GM10847 (cell line): ENCODE results near the gene ACTR1A.

ENCODE experiments used
- POLR2A ChIP-seq: IDR thresholded peaks from 2 replicates; pipeline ENCODE4 v1.6.1; 2011; ENCODE audit not compliant: insufficient read length; ENCODE audit errors: extremely low read depth

The ACTR1A gene

DNA sequence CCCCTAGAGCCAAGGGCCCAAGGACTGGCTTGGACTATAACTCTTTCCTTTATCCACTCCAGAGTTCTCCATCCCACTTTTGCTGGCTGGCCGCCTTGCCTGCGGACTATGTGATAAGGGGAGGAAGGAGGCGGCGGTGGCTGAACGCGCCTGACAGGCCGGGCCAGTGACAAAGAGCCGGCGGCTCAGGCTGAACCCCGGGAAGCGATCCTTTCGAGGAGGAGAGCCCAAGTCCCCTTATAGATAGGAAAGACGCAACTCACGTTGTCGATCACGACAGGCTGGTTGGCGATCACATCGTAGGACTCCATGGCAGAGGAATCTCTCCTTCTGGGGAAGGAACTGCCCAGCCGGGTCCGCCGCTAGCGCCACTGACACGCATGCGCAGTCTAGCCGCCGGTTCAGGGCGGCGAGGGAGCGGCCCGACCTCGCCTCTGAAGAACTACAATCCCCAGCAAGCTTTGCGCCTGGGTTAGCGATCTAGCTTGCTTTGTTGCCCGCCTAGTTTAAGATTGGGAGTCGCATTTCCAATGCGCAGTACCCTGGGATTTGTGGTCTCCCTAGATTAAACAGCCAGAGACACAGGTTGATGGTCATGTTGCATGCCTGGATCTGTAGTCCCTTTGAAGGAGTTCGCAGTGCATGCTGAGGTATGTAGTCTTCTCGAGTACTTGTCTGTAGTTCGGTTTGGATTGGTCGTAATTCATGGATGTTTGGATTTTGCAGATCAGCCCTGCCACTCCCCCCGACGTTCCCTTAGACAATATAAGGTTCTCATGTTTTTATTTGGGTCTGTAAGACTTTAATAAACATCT, at the start of gene ACTR1A:
ACTR1A (minus strand) TSS at position 376 of the 815 bp plus-strand sequence; CDS start at position 311, 65 bp downstream.
- TF ChIP-seq POLR2A = peak; percentile 38

DNA sequence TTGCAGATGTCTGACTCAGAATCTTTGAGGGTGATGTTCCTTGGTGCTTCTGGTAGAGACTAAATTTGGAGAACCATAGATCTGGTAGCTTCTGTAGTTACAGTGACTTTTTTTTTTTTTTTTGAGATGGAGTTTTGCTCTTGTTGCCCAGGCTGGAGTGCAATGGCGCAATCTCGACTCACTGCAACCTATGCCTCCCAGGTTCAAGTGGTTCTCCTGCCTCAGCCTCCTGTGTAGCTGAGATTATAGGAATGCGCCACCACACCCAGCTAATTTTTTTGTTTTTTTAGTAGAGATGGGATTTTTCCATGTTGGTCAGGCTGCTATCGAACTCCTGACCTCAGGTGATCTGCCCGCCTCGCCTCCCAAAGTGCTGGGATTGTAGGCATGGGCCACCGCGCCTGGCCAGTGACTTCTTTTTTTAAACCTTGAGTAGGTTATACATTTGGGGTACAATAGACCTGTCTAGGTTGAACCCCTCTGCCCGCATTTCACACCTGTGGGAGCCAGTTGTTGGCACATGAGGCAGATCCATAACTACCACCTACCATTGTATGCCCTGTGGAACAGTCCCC, 48.2 kb upstream of the ACTR1A start:
- no peak for TF ChIP-seq POLR2A

DNA sequence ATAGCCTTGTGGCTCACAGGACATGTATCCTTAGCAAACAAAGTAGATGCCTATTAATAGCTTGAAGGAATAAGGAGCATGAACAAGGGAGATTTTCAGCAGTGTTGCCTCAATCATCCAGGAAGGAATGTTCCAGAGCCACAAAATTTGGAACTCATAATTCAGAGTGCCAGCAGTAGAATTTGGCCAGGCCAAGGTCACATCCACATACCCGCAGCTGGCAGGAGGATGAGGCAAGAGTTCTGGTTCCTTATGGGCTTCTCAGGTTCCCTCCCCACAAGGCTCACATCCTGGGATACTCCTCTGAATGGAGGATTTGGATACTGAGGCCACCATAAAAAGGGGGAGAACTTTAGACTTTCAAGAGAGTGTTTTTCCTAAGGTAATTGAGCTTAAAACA, 47.0 kb upstream of the ACTR1A start:
- TF ChIP-seq POLR2A = no peak

DNA sequence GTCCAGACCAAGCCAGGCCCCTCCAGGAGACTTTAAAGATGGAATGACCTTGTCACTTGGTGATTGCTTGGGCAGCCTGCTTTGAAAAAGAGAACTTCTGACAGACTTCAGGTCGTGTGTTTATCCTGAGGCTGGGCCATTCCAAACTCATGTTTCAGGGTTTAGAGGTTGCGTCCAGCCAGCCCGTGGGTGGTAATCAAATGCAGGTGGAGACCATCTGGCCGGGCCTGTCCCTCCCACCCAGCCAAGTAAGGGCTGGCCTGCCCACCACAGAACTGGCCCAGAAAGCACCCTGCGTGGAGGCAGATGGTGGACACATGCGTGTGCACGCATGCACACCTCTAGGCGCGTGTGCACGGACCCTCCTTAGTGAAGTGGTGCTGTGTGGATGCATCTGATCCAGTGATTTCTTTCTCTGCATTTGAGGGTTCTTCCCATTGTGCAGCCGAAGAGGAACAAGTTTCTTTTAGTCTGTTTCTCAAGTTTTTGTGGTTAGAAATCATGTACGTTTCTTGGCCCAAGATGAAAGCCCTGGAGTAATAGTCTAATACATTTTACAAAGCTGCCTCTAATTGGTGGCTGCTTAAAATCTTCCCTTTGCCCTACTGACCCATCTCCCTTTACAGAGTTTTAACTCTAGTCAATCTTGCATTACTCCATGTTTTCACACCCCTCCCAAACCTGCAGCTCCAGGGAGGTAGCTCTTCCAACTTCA, 44.3 kb upstream of the ACTR1A start:
- no peak for TF ChIP-seq POLR2A

DNA sequence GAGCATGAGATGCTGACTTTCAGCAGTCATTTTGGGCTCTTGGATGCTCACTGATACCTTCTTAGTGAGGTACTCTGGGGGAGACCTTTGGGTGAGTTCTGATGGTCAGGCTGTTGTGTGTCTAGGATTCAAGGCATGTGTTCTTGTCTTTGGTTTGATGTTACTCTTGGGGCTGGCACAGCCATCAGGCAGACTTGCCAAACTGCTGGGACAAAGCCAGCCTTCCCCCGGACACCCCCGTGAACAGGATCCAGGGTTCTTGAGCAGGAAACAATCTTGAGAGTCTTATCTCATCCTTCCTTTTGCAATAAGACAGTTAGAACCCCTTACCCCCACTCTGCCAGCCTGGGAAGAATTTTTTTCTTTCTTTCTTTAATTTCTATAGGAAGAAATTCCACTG, 43.5 kb upstream of the ACTR1A start:
- TF ChIP-seq POLR2A = no peak

DNA sequence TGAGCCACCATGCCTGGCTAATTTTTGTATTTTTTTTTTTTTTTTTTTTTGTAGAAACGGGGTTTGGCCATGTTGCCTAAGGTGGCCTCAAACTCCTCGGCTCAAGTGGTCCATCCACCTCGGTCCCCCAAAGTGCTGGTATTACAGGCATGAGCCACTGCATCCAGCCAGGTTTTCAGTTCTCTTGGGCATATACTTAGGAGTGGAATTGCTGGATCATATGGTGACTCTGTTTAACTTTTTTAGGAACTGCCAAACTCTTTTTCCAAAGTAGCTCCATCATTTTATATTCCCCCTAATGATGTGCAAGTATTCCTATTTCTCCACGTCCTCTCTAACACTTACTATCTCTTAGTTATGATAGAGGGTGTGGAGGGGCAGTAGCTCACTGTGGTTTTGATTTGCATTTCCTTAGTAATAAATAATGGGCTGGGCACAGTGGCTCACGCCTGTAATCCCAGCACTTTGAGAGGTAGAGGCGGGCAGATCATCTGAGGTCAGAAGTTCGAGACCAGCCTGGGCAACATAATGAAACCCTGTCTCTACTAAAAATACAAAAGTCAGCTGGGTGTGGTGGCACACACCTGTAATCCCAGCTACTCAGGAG, 42.9 kb upstream of the ACTR1A start:
- no peak for TF ChIP-seq POLR2A

DNA sequence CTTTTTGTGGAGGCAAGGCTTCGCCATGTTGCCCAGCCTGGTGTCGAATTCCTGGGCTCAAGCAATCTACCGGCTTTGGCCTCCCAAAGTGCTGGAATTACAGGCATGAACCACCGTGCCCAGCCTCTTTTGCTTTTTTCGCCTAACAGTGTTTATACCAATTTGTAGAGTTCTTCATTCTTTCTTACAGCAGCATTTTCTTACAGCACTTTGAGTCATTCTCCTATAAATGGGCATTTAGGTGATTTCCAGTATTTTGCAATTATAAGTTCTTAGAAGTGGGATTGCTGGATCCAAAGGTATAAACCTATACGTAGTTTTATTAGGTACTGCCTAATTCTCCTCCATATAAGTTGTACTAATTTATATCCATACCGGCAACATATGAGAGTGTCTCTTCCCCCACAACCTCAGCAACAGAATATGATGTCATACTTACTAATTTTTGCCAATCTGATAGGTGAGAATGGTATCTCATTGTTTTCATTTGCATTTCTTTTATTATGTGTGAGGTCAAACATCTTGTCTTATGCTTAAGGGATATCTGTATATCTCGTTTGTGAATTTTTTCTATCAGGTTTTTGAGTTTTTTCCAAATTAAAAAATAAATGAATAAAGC, 40.4 kb upstream of the ACTR1A start:
- no peak for TF ChIP-seq POLR2A

DNA sequence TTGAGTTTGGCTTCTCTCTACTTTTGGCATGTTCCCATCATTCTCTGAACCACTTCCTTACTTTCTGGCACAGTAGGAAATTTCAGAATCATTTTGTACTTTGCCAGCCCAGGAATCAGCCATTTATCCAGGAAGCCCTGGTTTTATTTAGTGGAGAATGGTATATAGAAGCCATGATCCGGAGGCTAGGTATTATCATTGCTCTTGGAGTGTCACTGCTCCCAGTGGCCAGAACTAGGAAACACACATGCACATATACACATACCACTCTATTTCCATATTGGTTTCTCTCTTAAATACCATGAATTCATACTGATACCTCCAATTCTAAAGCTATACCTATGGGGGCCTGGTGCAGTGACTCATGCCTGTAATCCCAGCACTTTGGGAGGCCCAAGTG, 37.5 kb upstream of the ACTR1A start:
- no peak for TF ChIP-seq POLR2A

DNA sequence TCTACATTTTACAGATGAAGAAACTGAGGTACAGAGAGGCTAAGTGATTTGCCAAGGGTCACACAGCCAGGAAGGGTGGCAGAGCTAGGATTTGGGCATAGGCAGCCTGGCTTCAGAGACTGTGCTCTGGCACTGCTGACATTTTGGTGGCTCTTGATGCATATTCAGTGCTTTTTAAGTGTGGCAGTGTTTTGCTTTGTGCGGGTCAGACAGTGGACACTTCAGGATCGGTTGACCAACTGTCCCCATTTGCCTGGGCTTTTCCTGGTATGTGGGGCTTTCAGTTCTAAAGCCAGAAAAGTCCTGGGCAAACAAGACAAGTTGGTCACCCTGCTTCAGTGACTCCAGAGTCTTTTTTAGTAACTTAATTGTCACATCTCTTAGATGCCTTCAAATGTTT, 36.3 kb upstream of the ACTR1A start:
- TF ChIP-seq POLR2A = no peak

DNA sequence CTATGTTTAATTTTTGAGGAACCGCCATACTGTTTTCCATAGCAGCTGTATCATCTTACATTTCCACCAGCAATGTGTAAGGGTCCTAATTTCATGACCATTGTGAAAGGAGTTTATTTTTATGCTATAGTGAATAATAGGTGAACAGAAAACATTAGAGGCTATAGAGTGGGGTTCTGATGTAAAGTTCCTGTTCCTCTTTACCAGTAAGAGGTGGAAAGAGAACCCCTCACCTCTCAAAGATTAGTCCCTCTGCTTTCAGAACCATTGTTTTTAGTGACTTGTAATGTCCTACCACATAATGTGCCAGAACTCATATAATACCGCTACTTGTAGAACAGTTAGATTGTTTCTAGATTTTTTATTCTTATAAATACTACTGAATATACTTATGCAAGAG, 35.4 kb upstream of the ACTR1A start:
- TF ChIP-seq POLR2A = no peak

DNA sequence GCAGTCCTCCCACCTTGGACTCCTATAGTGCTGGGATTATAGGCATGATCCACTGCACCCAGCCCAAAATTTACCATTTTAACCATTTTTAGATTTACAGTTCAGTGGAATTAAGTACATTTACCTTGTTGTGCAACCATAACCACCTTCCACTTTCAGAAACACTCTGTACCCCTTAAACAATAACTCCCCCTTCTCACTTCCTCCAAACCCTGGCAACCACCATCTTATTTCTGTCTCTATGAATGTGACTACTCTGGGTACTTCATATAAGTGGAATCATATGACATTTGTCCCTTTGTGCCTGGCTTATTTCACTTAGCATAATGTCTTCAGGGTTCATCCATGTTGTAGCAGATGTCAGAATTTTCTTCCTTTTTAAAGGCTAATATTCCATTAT, 34.9 kb upstream of the ACTR1A start:
- no peak for TF ChIP-seq POLR2A

DNA sequence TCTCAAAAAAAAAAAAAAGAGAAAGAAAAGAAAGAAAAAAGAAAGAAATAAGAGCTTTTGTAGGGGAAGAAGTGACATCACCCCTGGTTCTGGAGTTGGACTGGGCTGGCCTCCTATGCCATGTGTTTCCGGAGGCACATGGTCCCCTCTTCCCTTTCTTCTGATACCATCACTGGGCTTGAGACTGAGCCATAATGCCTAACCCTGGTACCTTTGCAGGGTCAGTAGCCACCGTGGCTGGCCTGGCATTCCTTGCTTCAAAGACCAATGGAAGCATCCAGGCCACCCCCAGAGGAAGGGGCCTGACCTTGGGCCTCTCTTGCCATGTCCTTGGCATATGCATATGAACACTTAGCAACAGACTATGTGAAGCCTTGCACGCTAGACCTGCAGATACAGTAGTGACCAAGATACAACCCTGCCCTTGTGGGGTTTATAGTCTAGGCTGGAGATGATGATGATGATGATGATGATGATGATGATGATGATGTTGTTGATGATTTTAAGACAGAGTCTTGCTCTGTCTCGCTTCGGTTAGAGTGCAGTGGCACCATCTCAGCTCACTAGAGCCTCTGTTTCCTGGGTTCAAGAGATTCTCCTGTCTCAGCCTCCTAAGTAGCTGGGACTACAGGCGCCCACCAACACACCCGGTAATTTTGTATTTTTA, 33.1 kb upstream of the ACTR1A start:
- TF ChIP-seq POLR2A = no peak

DNA sequence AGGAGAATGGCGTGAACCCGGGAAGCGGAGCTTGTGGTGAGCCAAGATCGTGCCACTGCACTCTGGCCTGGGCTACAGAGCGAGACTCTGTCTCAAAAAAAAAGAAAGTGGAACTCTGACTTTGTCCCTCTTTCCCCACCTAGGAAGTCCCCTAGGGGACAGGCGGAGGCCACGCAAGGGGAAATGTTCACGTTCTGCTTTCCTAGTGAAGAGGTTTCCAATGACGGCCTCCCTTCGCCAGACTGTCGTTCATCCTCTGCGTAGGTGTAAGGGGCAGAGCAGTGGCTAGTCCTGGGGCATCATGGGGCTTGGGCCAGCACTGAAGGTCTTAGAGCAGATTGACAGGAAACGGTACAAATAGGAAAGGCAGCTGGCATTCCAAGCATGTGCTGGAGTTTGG, 31.8 kb upstream of the ACTR1A start:
- TF ChIP-seq POLR2A = no peak

DNA sequence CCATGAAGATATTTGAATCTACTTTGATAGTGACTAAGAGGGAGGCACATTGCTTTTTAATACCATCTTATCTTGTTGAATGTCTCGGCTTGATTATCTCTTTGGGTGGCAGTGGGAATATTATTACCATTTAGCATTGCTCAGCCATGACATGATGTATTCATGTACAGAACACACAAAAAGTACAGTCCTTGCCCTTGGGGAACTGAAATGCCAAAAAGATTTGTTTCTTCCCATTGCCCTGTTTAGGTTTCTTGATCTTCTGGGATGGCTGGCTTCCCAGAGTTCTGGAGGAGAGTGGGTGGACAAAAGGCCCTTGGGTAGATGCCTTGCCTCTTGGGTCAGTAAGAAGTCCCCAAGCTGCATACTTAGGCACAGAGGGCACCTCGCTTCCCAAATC, 25.0 kb upstream of the ACTR1A start:
- TF ChIP-seq POLR2A = no peak

DNA sequence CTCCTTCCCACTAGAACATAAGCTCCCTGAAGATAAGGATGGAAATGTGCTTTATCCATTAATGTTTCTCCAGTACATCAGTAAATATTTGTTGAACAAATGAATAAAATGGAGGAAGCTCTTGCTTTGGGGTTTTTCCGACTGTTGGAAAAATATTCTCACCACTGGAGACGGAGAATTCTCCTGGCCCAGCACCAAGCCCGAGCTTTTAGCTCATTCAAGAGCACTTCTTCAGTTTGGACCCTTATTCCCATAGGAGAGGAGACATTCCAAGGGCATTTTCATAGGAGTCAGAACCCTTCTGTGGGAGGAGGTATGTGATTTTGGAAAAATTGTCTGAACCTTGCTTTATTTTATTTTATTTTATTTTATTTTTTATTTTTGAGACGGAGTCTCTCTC, 22.2 kb upstream of the ACTR1A start:
- TF ChIP-seq POLR2A = no peak

DNA sequence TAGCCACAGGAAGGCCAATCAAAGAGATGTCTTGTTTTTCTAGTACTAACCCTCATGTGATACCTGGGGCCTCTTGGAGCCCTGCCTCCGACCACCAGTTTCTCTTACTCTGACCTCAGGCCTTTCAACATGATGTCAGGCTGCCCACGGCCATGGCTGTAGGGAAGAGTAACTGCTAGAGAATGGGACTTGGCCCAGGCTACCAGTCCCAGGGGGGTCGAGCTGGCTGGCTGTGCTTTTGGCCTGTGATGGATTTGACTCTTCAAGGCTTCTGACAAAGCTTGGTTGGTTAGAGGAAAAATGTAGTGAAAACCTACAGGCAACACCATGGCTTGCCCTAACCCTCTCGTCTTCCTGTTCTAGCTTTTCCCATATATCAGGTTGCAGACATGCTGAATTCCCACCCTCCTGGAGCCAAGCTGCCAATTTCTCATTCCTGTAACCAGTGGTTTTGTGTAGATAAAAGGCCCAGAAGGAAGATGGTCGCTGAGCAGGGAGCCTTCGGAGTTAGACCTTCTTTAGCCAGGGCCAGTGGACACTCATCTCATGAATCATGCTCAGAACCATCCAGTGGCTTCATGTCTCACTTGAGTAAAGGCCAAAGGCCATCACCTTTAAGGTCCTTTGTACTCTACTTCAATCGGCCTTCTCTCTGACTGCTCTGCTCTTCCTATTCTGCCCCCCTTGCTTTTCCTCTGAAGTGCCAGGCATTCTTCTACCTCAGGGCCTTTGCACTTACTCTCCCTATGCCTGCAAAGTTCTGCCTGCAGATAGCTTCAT, 20.9 kb upstream of the ACTR1A start:
- TF ChIP-seq POLR2A = no peak
